SK-N-SH (cell line): Measurements from ENCODE around the gene CYP51A1.
"Not testable (repeated sequence)": the region's sequence is repeated elsewhere in the genome, so short reads cannot be mapped to it uniquely, and the experiment has no call there.

Experiments
- CHD2 ChIP-seq: fragments of 150-350 bp; IDR thresholded peaks from 2 replicates; pipeline ENCODE4 v1.6.1; 2018; ENCODE audit warnings: low read length; ENCODE audit not compliant: partially characterized antibody
- CTCF ChIP-seq: fragments of 200-600 bp; sonication (generic); IDR thresholded peaks from 2 replicates; pipeline ENCODE4 v1.6.1; 2017; ENCODE audit warnings: antibody characterized with exemption, mild to moderate bottlenecking, moderate library complexity
- EZH2phosphoT487 ChIP-seq: fragments of 200-600 bp; sonication (generic); IDR thresholded peaks from 2 replicates; pipeline ENCODE4 v1.6.1; 2017; ENCODE audit warnings: low read depth, mixed run types, mild to moderate bottlenecking, antibody characterized with exemption, moderate library complexity, borderline replicate concordance
- GABPA ChIP-seq: IDR thresholded peaks from 2 replicates; pipeline ENCODE4 v1.4.0; 2012; ENCODE audit warnings: low read depth, mild to moderate bottlenecking
- IRF3 ChIP-seq: fragments of 150-350 bp; IDR thresholded peaks from 2 replicates; pipeline ENCODE4 v1.6.1; 2016; ENCODE audit warnings: mild to moderate bottlenecking, low read depth, low read length
- MEF2A ChIP-seq: IDR thresholded peaks from 2 replicates; pipeline ENCODE4 v1.4.0; 2012; ENCODE audit warnings: low read depth, borderline replicate concordance
- NRF1 ChIP-seq: IDR thresholded peaks from 2 replicates; pipeline ENCODE4 v1.6.1; 2012; ENCODE audit warnings: low read depth, mild to moderate bottlenecking, low read length
- POLR2AphosphoS5 ChIP-seq: IDR thresholded peaks from 2 replicates; pipeline ENCODE4 v1.6.1; 2012; ENCODE audit warnings: low read depth, low read length
- RFX5 ChIP-seq: IDR thresholded peaks from 2 replicates; pipeline ENCODE4 v1.6.1; 2012; ENCODE audit warnings: mild to moderate bottlenecking, improper control_type of control experiment, low read length
- SIN3A ChIP-seq: IDR thresholded peaks from 2 replicates; pipeline ENCODE4 v1.6.1; 2012; ENCODE audit warnings: low read depth, mild to moderate bottlenecking, low read length, moderate library complexity, borderline replicate concordance
- SMC3 ChIP-seq: IDR thresholded peaks from 2 replicates; pipeline ENCODE4 v1.6.1; 2012; ENCODE audit warnings: low read depth, low read length, improper control_type of control experiment
- TCF12 ChIP-seq: IDR thresholded peaks from 2 replicates; pipeline ENCODE4 v1.4.0; 2012
- YY1 ChIP-seq: IDR thresholded peaks from 2 replicates; pipeline ENCODE4 v1.4.0; 2012; ENCODE audit warnings: low read depth, mild to moderate bottlenecking

- not testable (repeated sequence) for TF ChIP-seq YY1, CHD2, TCF12, SMC3, EZH2phosphoT487, MEF2A, CTCF, GABPA, NRF1, SIN3A, RFX5, POLR2AphosphoS5, IRF3
Observed at GRCh38 chr7:92083922-92084321, 50.4 kb downstream of the CYP51A1 start.
